ENCODE data around the gene TSR3.
A peak's percentile ranks its signal among the peaks of the same experiment; 100 is the strongest.

Gene TSR3

DNA sequence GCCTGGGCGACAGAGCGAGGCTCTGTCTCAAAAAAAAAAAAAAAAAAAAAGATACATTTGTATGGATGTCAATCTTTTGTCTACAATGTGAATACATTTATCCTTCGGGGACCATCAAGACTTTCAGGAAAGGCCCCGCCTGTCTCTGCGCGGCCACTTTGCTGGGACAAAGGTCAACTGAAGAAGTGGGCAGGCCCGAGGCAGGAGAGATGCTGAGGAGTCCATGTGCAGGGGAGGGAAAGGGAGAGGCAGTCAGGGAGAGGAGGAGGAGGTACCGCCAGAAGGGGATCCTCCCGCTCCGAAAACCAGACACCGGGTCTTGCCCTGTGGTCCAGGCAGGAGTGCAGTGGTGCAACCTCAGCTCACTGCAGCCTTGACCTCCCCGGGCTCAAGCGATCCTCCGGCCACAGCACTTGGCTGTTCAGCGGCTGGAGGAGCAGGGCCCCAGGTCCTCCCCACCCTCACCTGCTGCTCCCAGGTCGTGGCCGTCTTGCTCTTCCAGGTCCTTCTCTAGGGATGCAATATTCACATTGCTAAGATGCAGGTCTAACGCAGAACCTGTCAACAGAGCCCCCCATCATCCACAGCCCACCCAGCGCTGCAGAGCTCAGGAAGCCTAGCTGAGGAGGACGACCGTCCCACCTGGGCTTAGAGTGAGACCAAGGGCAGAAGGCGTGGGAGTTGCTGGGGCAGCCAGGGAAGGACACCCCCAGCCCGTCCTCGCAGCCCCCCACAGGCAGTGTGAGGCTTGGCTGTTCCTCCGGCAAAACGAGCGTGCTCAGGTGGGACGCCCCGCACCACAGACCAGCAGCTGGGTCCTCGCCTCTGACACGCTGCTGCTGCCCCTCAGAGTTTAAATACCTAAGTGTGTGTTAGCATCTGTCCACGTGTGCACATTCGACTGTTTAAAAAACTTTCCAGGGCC is 19.6 kb upstream of the TSR3 start:
- TF ChIP-seq, protein P1, sequence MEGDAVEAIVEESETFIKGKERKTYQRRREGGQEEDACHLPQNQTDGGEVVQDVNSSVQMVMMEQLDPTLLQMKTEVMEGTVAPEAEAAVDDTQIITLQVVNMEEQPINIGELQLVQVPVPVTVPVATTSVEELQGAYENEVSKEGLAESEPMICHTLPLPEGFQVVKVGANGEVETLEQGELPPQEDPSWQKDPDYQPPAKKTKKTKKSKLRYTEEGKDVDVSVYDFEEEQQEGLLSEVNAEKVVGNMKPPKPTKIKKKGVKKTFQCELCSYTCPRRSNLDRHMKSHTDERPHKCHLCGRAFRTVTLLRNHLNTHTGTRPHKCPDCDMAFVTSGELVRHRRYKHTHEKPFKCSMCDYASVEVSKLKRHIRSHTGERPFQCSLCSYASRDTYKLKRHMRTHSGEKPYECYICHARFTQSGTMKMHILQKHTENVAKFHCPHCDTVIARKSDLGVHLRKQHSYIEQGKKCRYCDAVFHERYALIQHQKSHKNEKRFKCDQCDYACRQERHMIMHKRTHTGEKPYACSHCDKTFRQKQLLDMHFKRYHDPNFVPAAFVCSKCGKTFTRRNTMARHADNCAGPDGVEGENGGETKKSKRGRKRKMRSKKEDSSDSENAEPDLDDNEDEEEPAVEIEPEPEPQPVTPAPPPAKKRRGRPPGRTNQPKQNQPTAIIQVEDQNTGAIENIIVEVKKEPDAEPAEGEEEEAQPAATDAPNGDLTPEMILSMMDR (IDR thresholded peaks at IDR 0.05; ENCODE audit: extremely low read depth, insufficient read depth, missing control alignments): no peak
- in situ Hi-C loops (cut with MboI; ENCODE audit: low pct_unique_long_range_greater_than_20kb, low sequenced_read_pairs, unreplicated experiment): no loop called here

DNA sequence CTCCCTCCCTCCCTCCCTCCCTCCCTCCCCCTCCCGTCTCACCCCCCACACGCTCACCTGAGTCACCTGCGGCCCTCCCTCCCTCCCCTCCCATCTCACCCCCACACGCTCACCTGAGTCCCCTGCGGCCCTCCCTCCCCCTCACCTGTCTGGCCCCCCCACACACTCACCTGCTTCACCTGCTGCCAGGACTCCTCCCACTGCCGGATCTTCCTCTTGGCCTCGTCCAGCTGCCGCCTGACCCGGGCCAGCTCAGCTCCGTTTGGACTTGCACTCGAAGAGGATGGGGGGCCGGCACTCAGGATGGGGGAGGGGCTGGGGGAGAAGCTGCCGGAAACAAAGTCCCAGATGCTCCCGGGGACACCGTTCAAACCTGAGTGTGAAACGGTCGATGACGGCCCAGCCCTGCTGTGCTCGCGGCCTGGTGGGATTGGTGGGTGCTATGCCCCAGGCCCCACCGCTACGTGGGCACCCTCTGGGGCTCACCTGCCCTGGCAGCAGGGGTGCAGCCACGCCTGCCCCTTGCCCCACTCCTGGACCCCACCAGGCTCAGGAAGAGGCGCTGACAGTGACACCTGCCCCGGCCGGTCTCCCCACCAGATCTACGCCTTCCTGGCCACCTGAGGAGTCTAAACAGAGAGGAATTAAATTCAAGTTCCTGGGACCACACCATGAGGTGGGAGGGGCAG is 16.0 kb upstream of the TSR3 start:
- in situ Hi-C loops (cut with MboI; ENCODE audit: low pct_unique_long_range_greater_than_20kb, low sequenced_read_pairs, unreplicated experiment): no loop called here
- TF ChIP-seq, protein P1 (IDR thresholded peaks at IDR 0.05; ENCODE audit: extremely low read depth, insufficient read depth, missing control alignments): no peak
- no peak for DNase-seq (ENCODE audit: low spot score)

More for the DNA sequence above, 19.6 kb upstream of the TSR3 start:
- DNase-seq (ENCODE audit: low spot score): no peak

DNA sequence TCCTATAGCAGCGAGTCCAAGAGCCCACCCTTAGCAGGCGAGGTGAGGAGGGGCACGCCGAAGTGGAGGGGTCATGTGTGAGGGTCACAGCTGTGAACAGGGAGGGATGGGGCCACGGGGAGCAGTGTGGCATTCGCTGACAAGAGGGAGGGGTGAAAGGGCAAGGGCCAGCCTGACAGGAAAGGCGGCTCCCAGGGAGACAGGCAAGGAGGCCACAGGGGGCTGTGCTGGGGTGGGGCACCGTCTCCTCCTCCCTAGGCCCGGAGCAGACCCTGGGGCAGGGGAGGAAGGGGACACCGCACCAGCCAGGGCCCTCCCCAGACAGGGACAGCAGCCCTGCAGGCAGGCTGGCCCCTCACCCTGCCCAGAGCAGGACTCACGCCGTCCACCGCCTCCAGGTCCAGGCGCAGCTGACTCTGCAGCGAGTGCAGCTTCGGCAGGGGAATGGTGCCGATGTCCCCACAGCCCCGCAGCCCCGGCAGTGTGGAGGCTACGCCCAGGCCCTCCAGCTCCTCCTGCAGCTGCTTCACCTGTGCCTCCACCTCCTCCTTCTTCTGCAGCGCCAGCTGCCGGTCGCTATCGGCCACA is 15.1 kb upstream of the TSR3 start:
- no peak for DNase-seq (ENCODE audit: low spot score)
- in situ Hi-C loops (cut with MboI; ENCODE audit: low pct_unique_long_range_greater_than_20kb, low sequenced_read_pairs, unreplicated experiment): no loop called here
- TF ChIP-seq, protein P1 (IDR thresholded peaks at IDR 0.05; ENCODE audit: extremely low read depth, insufficient read depth, missing control alignments): no peak

DNA sequence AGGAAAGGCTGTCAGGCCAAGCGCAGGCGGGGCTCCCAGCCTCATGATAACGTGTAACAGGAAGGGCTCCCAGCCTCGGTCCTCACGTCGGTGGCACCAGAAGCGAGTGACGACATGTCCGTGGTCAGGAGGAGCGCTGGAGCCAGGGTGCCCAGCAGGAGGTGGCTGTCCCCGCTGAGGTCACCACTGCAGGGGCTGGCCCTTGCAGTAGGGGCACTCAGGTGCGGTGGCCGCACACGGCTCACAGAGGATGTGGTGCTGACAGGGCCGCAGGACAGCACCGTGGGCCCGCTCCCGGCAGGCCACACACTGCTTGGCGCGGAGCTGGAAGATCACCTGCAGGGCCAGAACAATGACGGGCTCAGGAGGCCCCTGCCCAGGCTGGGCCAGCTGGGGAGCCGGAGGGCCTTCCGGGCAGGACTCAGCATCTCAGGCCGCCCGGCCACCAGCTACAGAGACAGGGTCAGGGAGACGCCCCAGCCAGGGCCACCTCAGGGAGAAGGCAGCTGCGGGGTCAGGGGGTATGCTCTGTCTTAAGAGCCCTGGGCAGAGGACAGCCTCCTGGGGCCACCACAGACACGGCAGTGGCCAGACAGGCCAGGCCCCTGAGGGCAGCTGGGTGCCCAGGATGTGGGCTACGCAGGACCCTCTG is 14.5 kb upstream of the TSR3 start:
- TF ChIP-seq, protein P1 (IDR thresholded peaks at IDR 0.05; ENCODE audit: extremely low read depth, insufficient read depth, missing control alignments): no peak
- no peak for DNase-seq (ENCODE audit: low spot score)
- in situ Hi-C loops (cut with MboI; ENCODE audit: low pct_unique_long_range_greater_than_20kb, low sequenced_read_pairs, unreplicated experiment): no loop called here

DNA sequence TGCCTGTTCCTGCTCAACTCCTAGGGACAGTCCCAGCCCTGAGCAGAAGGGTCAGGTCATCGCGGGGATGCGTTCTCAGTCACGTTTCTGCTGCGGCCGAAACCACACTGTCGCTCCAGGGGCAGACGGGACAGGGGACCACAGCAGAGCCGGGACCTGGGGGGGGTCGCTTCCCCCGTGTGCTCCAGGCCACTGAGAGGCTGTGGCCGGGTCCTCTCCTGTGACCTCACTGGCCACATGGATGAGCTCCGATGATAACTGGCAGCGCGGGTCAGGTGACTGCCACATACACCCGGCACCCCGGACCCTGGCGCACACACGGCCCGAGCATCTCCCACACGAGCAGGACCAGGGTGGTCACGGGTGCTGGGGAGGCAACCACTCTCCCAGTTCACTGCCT is 12.8 kb upstream of the TSR3 start:
- in situ Hi-C loops (cut with MboI; ENCODE audit: low pct_unique_long_range_greater_than_20kb, low sequenced_read_pairs, unreplicated experiment): no loop called here
- TF ChIP-seq, protein P1 (IDR thresholded peaks at IDR 0.05; ENCODE audit: extremely low read depth, insufficient read depth, missing control alignments): no peak
- no peak for DNase-seq (ENCODE audit: low spot score)

DNA sequence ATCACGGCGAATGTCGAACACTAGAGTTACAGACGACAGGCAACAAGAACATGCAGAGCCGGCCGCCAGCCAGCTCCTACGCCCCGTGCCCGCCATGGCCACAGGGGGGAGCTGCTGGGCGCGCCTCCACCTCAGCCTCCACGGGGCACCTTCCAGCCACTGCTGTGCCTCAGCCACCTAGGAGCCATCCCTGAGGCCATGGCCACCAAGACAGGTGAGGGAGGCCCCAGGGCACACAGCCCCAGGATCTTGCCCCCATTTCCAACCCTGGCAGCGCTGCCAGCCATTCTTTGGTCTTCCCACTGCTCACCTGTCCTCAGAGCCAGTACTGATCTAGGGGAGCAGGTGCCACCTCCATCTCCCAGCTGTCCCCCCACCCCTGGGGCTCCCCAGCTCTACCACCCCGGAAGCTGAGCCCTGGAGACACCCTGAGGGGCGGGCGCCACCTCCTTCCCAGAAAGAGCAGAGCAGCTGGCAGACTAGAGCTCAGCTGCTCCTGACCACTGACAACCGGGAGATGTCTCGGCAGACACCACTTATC is 11.9 kb upstream of the TSR3 start:
- in situ Hi-C loops (cut with MboI; ENCODE audit: low pct_unique_long_range_greater_than_20kb, low sequenced_read_pairs, unreplicated experiment): no loop called here
- TF ChIP-seq, protein P1 (IDR thresholded peaks at IDR 0.05; ENCODE audit: extremely low read depth, insufficient read depth, missing control alignments): peak; percentile 95
- DNase-seq (ENCODE audit: low spot score): peak; percentile 92
